Effector memory CD8-positive, alpha-beta T cell (primary cell): ENCODE data around the gene ANKS1B.

Experiments
- ATAC-seq: fragments of 150-1000 bp; cut with Tn5 transposase; replicated peaks from 2 replicates; pipeline ENCODE4 v1.10.0; 2021; ENCODE audit warnings: mild to moderate bottlenecking, moderate library complexity
- DNase-seq, 3 experiments: peaks; one replicate each; pipeline ENCODE4 v3.0.0; 2021
- H3K27ac Mint-ChIP-seq, 2 donors: one replicate each; pipeline ENCODE4 v1.8.0; 2022; ENCODE audit warnings: mild to moderate bottlenecking in 2 of 2, mixed read lengths in 2 of 2, moderate library complexity in 2 of 2
- H3K27me3 Mint-ChIP-seq, 2 donors: one replicate each; pipeline ENCODE4 v1.8.0; 2022; ENCODE audit warnings: mixed read lengths in 2 of 2
- H3K36me3 Mint-ChIP-seq: one replicate; pipeline ENCODE4 v1.8.0; 2022; ENCODE audit warnings: mild to moderate bottlenecking, moderate library complexity, mixed read lengths; ENCODE audit not compliant: insufficient read depth
- H3K4me1 Mint-ChIP-seq, 2 donors: one replicate each; pipeline ENCODE4 v1.8.0; 2022; ENCODE audit warnings: low read depth in 2 of 2, mixed read lengths in 2 of 2
- H3K4me3 Mint-ChIP-seq, 2 donors: one replicate each; pipeline ENCODE4 v1.8.0; 2022; ENCODE audit warnings: mild to moderate bottlenecking in 2 of 2, mixed read lengths in 2 of 2, moderate library complexity in 2 of 2
- H3K9me3 Mint-ChIP-seq, 2 donors: one replicate each; pipeline ENCODE4 v1.8.0; 2022; ENCODE audit warnings: mixed read lengths in 2 of 2

ANKS1B gene

DNA sequence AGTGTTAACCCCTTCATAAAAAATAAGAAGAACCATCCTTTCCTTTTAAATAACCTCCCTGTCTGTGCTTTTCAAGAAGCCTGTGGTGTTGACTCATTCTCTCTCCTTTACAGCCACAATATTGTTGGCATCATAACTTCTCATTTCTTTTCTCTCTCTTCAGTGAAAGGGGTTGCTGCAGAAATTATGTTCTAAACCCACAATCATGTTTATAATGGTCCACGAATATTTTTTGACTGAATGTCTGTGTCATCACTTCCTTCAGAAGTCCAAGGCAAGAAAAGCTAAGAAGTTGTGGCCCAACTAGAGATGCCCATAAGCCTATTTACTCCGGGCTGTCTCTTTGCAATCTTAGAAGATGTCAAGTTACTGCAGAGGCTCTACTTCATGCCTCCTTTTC, 851.3 kb downstream of the ANKS1B start:
- Mint-ChIP-seq H3K4me1 (no peaks in the 10 kb centered on the region), H3K9me3 (peaks cover 0 to 6% of the 10 kb centered on the region in 2 donors), H3K4me3 (no peak overlapping the region), H3K27ac (no peak overlapping the region), H3K36me3 (no peaks in the 10 kb centered on the region), H3K27me3 (no peaks in the 10 kb centered on the region)
- DNase-seq (no peak), ATAC-seq (no peak)

DNA sequence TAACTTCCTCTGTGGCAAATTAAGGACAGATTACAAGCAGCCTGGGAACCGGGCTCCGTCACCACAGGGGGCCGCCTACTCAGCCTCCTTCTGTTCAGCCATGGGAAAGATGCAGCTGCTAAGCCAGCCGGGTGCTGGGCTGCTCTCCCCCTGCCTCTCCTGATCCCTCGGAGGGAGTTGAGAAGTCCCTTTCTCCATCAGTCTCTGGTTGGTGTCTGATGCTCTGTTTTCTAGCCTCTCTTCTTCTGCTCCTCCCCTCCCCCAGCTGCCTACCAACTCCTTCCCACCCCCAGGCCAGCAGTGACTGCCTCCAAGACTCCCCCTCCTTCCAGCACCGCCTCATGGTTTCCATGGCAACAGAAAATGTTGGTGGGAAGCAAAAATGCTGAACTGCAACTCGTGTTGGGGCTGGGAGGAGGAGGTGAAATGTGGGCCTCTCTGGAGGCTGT, 853.0 kb downstream of the ANKS1B start:
- Mint-ChIP-seq H3K27me3 (no peaks in the 10 kb centered on the region), H3K9me3 (peaks cover 0 to 6% of the 10 kb centered on the region in 2 donors), H3K36me3 (no peaks in the 10 kb centered on the region), H3K4me1 (no peaks in the 10 kb centered on the region), H3K4me3 (no peak overlapping the region), H3K27ac (no peak overlapping the region)
- no peak for ATAC-seq
- DNase-seq: no peak

DNA sequence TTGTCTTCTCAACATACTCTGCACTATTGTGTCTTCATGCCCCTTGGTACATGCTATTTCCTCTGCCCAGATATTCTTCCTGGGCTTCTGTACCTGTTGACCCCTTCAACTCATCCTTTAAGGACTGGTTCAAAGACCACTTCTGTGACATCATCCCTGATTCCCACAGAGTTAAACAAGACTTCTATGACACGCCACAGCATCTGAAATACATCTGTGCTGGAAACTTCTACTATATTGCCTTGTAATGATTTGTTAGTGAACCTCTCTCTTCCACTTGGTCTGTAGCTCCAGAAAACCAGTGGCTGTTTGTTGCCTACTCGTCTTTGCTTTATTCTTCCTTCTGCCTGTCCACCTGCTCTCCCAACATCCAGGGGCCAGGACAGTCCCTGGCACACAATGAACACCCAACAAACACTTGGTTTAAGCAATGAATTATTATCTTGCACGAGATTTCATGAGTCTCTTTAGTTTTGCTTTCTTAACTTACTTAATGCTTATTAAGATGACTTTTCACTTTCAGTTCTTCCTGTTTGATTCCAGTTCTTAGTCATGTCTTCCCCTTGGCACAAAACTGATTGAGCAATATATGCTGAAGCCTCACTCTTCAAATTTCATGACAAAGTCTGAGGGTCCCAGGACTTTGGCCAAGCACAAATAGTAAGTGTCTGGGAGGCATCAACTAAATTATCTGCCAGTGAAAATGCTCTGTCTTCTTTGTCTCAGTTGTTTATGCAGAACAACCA, 853.8 kb downstream of the ANKS1B start:
- Mint-ChIP-seq H3K27me3 (no peaks in the 10 kb centered on the region), H3K4me1 (no peaks in the 10 kb centered on the region), H3K27ac (no peak overlapping the region), H3K4me3 (no peak overlapping the region), H3K36me3 (no peaks in the 10 kb centered on the region), H3K9me3 (peaks cover 0 to 6% of the 10 kb centered on the region in 2 donors)
- no peak for ATAC-seq
- DNase-seq: no peak

DNA sequence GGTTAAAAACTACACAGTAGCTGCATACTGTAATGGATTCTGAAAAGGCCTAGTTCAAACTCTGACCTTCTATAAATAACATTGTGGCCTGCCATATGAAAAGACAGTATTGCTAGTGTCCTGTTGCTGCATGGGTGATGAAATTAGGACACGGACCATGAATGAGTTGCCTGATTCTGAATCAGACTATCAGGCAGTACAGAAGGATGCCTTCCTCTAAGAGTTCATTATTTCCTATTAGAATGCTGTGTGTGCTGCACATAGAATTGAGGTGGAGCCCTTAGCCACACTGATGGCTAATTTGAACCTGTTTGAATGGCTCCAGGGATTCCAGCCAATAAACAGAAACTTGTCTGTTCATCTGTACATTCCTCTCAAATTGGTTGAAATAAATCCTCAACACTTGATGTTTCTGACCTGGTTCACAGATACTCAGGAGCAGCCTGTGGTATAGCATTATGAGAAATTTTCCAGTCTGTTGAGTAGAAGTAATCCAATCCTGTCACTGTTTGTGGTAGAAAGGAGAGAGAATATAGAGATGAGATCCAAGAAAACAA, 856.4 kb downstream of the ANKS1B start:
- DNase-seq: no peak

DNA sequence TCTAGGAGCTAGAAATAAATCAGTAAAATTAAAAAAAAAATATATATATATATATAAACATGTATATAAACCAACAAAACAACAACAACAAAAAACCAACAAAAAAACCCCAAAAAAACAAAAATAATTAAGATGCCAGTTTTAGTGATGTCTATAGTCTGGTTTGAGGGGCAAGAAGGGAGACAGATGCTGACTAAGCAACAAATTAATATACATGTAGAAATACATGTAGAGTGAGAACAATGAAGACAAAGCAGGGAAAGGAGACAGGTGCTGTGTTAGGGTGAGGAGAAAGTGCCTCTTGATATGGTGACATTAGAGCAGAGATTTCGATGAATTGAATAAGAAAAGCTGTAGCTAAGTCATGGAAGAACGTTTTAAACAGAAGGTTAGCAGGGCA, 861.8 kb downstream of the ANKS1B start:
- peaks cover 2 to 7% of the 10 kb centered on the region in 2 donors for H3K9me3 Mint-ChIP-seq
- no peak overlapping the region for H3K4me3 Mint-ChIP-seq
- DNase-seq (no peak), ATAC-seq (no peak)
- no peak overlapping the region for H3K27ac Mint-ChIP-seq
- H3K36me3 Mint-ChIP-seq: no peaks in the 10 kb centered on the region
- no peaks in the 10 kb centered on the region for H3K27me3 Mint-ChIP-seq
- no peaks in the 10 kb centered on the region for H3K4me1 Mint-ChIP-seq

More for the DNA sequence above, 856.4 kb downstream of the ANKS1B start:
- no peaks in the 10 kb centered on the region for H3K27me3 Mint-ChIP-seq
- no peaks in the 10 kb centered on the region for H3K4me1 Mint-ChIP-seq
- no peak overlapping the region for H3K27ac Mint-ChIP-seq
- H3K36me3 Mint-ChIP-seq: no peaks in the 10 kb centered on the region
- no peak overlapping the region for H3K4me3 Mint-ChIP-seq
- peaks cover 0 to 2% of the 10 kb centered on the region in 2 donors for H3K9me3 Mint-ChIP-seq
- no peak for ATAC-seq

DNA sequence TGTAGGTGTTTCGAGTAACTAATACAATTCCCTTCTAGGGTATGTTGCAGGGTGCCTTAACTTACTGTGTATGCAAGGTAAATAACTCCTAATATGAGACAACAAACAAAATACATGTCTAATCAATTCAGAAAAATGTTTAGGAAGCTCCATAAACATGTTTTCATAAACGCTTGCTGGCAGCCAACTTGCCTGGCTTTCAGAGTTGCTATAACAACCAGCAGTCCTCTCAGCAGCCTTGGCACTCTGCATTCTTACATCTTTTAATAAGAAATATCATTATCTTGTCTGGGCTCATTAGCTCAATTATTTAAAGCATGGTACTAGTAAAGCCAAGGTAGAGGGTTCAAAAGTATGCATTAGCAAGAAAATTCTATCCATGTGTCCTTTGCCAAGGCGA, 862.2 kb downstream of the ANKS1B start:
- no peaks in the 10 kb centered on the region for H3K36me3 Mint-ChIP-seq
- no peaks in the 10 kb centered on the region for H3K4me1 Mint-ChIP-seq
- no peak overlapping the region for H3K4me3 Mint-ChIP-seq
- ATAC-seq: no peak
- H3K27ac Mint-ChIP-seq: no peak overlapping the region
- H3K27me3 Mint-ChIP-seq: no peaks in the 10 kb centered on the region
- peaks cover 2 to 7% of the 10 kb centered on the region in 2 donors for H3K9me3 Mint-ChIP-seq
- DNase-seq: no peak

DNA sequence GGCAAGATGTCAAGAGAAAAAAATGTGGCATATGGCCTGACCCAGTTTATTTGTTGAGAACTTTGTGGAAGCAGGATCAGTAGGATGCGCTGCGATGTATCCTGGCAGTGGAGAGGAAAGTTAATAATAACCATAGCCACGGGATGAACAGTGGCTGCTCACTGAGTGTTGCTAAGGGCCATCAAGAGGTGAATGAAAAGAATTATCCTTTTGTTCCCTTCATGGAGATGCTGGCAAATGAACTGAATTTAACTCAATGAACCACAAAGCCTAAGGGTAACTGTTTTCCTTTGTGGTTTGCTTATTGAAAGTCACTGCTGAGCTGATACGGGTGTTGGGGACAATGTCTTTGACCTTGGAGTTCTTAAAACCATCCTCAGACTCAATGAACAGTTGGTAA, 863.2 kb downstream of the ANKS1B start:
- no peak for ATAC-seq
- no peaks in the 10 kb centered on the region for H3K4me1 Mint-ChIP-seq

DNA sequence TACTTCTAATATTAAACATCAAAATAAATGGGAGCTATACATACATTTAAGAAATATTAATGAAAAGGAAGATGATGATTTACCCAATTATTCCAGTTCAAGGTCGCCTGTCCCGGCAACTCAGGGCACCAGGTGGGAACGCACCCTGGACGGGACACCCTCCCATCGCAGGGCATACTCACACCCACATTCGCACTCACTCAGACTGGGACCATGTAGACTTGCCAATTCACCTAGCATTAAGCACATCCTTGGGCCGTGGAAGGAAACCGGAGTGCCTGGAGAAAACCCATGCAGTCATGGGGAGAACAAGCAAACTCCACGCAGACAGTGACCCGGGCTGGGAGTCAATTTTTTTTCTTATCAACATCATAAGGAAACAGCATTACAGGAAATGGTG, 864.8 kb downstream of the ANKS1B start:
- Mint-ChIP-seq H3K9me3 (peaks cover 2 to 7% of the 10 kb centered on the region in 2 donors), H3K4me3 (no peak overlapping the region), H3K27me3 (no peaks in the 10 kb centered on the region), H3K27ac (no peak overlapping the region), H3K4me1 (no peaks in the 10 kb centered on the region), H3K36me3 (no peaks in the 10 kb centered on the region)
- ATAC-seq: no peak
- DNase-seq: no peak

More for the DNA sequence above, 863.2 kb downstream of the ANKS1B start:
- no peak overlapping the region for H3K4me3 Mint-ChIP-seq
- no peak for DNase-seq
- no peak overlapping the region for H3K27ac Mint-ChIP-seq
- peaks cover 2 to 7% of the 10 kb centered on the region in 2 donors for H3K9me3 Mint-ChIP-seq
- H3K27me3 Mint-ChIP-seq: no peaks in the 10 kb centered on the region
- no peaks in the 10 kb centered on the region for H3K36me3 Mint-ChIP-seq

DNA sequence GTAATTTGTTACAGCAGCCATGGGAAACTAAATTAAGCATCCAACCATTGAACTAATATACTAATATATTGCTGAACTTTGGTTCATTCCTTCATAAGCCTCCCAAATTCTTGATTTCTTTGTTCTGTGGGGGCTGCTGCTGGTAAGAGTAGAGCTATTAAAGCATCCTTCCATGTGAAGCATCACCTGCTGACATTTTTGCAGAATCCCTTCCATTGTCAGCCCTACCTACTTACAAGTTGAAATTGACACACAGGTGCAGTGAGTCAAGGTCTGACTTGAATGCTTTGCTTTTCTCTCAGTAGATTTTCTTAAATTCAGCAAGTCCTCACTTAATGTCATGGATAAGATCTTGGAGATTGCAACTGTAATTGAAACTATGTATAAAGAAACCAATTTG, 865.3 kb downstream of the ANKS1B start:
- no peak overlapping the region for H3K4me3 Mint-ChIP-seq
- H3K4me1 Mint-ChIP-seq: no peaks in the 10 kb centered on the region
- no peaks in the 10 kb centered on the region for H3K27me3 Mint-ChIP-seq
- ATAC-seq (no peak), DNase-seq (no peak)
- peaks cover 2 to 7% of the 10 kb centered on the region in 2 donors for H3K9me3 Mint-ChIP-seq
- H3K27ac Mint-ChIP-seq: no peak overlapping the region
- no peaks in the 10 kb centered on the region for H3K36me3 Mint-ChIP-seq

DNA sequence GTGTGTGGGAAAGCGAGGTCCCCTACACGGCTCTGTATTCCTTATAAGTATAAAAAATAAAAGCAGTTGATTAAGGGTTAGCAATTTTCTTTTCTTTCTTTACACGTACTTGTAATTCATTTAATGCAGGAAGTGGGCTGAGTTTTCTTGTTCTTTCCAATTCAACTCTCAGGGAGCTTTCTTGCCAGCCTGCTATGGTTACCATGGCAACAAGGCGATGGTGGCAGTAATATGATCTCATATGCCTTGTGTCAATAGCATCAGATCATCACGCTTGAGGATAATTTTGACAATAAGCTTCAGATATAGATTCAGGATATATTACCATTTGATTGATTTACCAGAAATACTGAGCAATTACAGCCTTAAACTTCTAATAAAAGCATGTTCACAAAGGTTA, 873.1 kb downstream of the ANKS1B start:
- Mint-ChIP-seq H3K27me3 (no peaks in the 10 kb centered on the region), H3K4me3 (no peak overlapping the region), H3K9me3 (peaks cover 0 to 2% of the 10 kb centered on the region in 2 donors), H3K36me3 (no peaks in the 10 kb centered on the region), H3K27ac (no peak overlapping the region), H3K4me1 (no peaks in the 10 kb centered on the region)
- no peak for ATAC-seq
- DNase-seq: no peak

DNA sequence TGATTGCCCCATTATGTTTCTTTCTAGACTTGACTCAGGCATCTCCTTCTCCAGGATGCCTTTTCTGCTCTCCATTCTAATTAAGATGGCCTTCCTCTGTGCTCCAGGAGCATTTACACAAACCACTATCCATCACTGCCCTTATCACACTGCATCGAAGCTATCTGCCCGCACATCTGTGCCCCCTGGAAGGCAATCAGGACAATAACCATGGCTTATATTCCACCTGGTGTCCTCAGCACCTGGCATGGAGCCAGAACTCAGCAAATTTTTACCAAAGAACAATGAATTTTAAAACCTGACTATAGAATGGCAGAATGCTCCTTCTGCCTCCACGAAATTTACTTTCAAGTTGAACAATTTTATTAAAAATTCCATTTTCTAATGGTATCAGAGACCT, 873.9 kb downstream of the ANKS1B start:
- no peaks in the 10 kb centered on the region for H3K27me3 Mint-ChIP-seq
- no peak for ATAC-seq

DNA sequence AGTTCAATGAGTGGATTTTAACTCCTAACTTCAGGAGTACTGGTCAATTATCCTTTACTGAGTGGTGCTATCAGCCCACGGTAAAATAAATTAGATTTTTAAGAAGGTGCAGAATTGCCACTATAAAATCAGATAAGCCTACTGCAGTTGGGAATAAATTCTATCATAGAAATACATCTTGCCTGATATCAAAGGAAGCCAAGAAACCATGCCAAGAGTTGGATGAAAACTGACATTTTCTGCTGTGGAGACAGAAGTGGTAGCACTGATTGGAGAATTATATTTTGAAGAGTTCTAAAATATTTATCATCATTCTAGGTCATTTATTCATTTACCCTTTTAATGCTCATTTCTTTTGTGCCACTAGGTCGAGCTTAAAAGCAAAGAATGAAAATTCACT, 874.5 kb downstream of the ANKS1B start:
- Mint-ChIP-seq H3K27ac (no peak overlapping the region), H3K4me3 (no peak overlapping the region), H3K27me3 (no peaks in the 10 kb centered on the region), H3K4me1 (no peaks in the 10 kb centered on the region), H3K9me3 (peaks cover 0 to 2% of the 10 kb centered on the region in 2 donors), H3K36me3 (no peaks in the 10 kb centered on the region)
- DNase-seq: no peak
- no peak for ATAC-seq

More for the DNA sequence above, 873.9 kb downstream of the ANKS1B start:
- Mint-ChIP-seq H3K36me3 (no peaks in the 10 kb centered on the region), H3K4me1 (no peaks in the 10 kb centered on the region), H3K9me3 (peaks cover 0 to 2% of the 10 kb centered on the region in 2 donors), H3K4me3 (no peak overlapping the region), H3K27ac (no peak overlapping the region)
- no peak for DNase-seq

DNA sequence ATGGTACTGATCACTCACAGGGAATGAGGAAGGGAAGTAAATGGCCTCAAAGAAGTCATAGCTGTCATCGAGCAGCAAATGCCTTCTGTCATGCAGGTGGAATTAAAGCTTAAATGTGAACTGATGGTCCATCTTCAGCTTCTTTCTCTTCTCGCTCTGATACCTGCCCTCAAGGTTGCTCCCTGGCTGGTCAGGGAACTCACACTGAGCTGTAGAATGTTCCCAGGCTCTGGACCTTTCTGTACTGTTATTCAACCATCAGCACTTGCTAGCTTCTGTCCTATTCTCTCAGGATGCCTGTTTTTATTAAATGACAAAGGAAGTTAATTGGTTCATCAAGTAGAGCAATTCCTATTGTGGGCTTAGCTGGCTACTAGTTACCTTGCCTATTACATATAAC, 875.8 kb downstream of the ANKS1B start:
- Mint-ChIP-seq H3K4me3 (no peak overlapping the region), H3K36me3 (no peaks in the 10 kb centered on the region), H3K27me3 (no peaks in the 10 kb centered on the region), H3K27ac (no peak overlapping the region), H3K9me3 (peaks cover 0 to 2% of the 10 kb centered on the region in 2 donors), H3K4me1 (no peaks in the 10 kb centered on the region)
- ATAC-seq (no peak), DNase-seq (no peak)

DNA sequence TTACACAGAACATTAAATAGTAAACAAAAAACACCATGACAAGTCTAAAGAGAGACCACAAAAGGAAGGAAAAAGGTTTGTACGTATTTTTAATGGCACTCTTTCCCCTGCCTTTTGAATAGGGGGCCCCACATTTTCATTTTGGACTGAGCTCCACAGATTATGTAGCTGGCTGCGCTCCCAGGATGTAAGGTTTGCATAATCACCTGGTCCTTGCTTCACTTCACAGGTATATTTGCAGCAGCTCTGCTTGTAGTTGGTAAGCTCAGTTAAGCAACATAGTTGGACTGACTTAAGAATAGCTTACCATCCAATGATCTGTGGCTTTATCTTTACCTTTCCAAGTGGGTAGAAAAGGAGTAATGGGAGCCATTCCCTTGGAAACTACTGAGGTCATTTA, 885.0 kb downstream of the ANKS1B start:
- DNase-seq (no peak), ATAC-seq (no peak)
- Mint-ChIP-seq H3K27me3 (no peaks in the 10 kb centered on the region), H3K27ac (no peak overlapping the region), H3K9me3 (peaks cover 7 to 11% of the 10 kb centered on the region in 2 donors), H3K36me3 (no peaks in the 10 kb centered on the region), H3K4me1 (no peaks in the 10 kb centered on the region), H3K4me3 (no peak overlapping the region)
